ENCODE data around the gene TSSC4.

DNA sequence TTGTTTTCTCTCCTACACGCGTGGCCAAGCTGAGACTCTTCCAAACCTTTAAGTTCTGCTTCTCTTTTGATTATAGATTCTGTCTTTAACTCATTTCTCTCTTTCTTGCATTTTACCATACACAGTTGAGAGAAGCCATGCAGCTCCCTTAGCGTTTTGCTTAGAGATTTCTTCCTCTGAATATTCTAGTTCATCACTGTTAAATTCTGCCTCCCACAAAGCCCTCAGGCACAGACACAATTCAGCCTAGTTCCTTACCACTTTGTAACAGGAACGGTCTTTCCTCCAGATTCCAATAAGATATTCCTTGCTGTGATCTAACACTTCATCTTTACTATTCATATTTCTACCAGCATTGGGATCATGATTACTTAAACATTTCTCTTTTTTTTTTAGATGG lies 48.1 kb upstream of the TSSC4 start:
- TF ChIP-seq, protein P1, sequence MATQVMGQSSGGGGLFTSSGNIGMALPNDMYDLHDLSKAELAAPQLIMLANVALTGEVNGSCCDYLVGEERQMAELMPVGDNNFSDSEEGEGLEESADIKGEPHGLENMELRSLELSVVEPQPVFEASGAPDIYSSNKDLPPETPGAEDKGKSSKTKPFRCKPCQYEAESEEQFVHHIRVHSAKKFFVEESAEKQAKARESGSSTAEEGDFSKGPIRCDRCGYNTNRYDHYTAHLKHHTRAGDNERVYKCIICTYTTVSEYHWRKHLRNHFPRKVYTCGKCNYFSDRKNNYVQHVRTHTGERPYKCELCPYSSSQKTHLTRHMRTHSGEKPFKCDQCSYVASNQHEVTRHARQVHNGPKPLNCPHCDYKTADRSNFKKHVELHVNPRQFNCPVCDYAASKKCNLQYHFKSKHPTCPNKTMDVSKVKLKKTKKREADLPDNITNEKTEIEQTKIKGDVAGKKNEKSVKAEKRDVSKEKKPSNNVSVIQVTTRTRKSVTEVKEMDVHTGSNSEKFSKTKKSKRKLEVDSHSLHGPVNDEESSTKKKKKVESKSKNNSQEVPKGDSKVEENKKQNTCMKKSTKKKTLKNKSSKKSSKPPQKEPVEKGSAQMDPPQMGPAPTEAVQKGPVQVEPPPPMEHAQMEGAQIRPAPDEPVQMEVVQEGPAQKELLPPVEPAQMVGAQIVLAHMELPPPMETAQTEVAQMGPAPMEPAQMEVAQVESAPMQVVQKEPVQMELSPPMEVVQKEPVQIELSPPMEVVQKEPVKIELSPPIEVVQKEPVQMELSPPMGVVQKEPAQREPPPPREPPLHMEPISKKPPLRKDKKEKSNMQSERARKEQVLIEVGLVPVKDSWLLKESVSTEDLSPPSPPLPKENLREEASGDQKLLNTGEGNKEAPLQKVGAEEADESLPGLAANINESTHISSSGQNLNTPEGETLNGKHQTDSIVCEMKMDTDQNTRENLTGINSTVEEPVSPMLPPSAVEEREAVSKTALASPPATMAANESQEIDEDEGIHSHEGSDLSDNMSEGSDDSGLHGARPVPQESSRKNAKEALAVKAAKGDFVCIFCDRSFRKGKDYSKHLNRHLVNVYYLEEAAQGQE (IDR thresholded peaks at IDR 0.05; ENCODE audit: low read depth): no peak
- TF ChIP-seq NFIC (IDR thresholded peaks at IDR 0.05) (no peak), CEBPB (IDR thresholded peaks at IDR 0.05) (no peak), FOXM1 (IDR thresholded peaks at IDR 0.05; ENCODE audit: borderline replicate concordance, low read depth) (no peak)
- TF ChIP-seq, protein P2, sequence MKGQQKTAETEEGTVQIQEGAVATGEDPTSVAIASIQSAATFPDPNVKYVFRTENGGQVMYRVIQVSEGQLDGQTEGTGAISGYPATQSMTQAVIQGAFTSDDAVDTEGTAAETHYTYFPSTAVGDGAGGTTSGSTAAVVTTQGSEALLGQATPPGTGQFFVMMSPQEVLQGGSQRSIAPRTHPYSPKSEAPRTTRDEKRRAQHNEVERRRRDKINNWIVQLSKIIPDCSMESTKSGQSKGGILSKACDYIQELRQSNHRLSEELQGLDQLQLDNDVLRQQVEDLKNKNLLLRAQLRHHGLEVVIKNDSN (IDR thresholded peaks at IDR 0.05): no peak
